Embryonic facial prominence (tissue), 1 donor: Measurements from ENCODE around the gene DCP1A.
"Not testable (repeated sequence)": the region's sequence is repeated elsewhere in the genome, so short reads cannot be mapped to it uniquely, and the experiment has no call there.

Experiments
- DNase-seq: peaks from one replicate; pipeline ENCODE4 v3.0.0-alpha.2; 2016; ENCODE audit errors: extremely low spot score

DCP1A gene

GRCh38 chr3:53328746-53329145, 18.6 kb downstream of the DCP1A start:
- DNase-seq = no peak

GRCh38 chr3:53327986-53328385, 19.4 kb downstream of the DCP1A start:
- not testable (repeated sequence) for DNase-seq

DNA sequence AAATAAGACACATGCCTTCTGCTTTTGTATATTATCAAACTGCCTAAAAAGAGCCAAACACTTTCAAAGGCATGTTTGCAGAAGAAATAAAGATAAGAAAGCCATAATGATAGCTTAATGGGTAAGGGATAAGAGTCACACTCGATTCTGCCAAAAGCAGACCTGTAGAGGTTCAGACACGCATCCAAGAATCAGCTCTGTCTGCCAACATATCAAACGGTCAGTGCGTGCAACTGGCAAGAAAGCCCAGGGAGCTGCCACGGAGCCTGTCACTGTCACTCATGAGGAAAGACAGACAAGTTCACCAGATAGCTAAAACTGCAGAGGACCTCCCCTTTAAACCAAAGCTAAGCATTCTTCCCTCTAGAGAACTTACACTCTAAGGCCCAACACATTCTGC, 23.2 kb downstream of the DCP1A start:
- no peak for DNase-seq

GRCh38 chr3:53320697-53321096, 26.6 kb downstream of the DCP1A start:
- DNase-seq = no peak

DNA sequence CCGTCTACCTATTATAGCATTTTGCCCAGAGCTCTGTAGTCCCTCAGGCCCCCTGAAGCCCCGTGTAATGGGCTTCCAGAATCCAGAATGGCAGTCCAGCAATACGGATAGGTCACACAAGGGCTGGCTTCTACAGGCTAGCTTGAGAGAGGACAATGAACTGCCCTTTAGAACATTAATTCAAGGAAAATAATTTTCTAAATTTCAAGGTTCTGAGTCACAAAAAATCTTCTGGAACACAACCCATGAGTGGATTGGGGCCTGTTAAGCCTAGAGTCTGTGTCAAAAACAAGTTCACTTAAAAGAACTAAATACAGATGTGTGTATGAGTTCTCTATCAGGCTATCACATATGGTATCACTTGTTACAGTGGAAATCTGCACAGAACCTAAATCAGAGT, 28.8 kb downstream of the DCP1A start:
- DNase-seq = no peak

GRCh38 chr3:53312832-53313231, 34.5 kb downstream of the DCP1A start:
- no peak for DNase-seq

GRCh38 chr3:53311882-53312281, 35.5 kb downstream of the DCP1A start:
- DNase-seq = no peak

DNA sequence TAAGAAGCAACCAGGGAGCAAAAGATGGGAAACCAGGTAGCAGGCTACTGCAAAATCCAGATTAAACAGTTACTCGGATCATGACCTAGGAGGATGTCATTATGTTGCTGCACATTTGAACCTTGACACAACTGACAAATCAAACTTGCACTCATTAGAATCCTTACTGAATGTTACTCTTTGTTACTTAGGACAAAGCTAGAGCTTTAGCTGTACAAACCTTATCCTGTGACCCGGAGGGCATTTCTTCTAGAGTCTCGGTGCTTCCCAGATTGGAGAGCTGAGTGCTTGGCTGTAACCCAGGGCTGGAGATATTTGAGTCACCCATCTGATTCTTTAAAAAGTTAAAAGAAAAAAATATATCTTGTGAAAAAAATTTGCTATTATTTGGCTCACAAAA, 43.4 kb downstream of the DCP1A start:
- no peak for DNase-seq

DNA sequence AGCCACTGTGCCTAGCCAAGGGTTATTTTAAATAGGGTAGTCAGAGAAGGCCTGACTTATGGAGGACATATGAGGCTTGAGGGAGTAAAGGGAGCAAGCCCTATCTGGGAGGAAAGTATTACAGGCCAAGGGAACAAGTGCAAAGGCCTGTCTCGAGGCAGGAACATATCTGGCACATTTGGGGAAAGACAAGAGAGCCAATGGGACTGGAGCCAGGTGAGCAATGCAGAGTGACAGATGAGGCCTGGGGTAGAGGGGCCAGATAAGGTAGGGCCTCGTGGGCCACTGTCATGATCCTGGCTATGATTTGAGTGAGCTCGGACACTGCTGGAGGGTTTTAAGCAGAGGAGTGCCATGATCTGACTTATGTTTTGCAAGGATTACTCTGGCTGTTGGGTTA, 43.8 kb downstream of the DCP1A start:
- no peak for DNase-seq

DNA sequence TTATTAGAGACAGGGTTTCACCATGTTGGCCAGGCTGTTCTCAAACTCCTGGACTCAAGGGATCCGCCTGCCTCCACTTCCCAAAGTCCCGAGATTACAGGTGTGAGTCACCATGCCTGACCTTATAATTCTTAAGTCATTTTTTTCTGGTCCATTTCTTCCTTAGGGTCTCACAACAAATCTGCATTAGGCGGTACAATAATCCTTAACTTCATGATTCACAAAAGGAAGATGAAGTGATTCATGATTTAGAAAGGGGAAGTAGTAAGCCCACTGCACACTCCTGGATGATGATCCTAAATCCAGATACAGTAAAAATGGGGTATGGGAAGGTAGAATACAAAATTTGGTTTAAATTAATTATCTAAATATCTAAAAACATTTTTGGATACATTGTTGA, 46.5 kb downstream of the DCP1A start:
- DNase-seq = no peak

DNA sequence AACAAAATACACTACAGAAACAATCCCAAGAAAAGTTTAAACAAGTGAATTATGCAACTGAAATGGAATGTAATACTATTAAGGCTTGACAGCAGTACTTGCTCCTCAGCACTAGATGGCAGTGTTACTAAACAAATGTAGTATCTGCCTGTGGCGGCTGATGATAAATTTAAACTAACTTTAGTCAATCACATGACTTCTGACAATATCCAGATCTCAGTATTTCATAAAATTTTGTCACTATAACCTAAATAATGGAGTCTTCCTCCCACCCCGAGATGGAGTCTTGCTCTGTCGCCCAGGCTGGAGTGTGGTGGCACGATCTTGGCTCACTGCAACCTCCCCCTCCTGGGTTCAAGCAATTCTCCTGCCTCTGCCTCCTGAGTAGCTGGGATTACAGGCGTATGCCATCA, 47.7 kb downstream of the DCP1A start:
- DNase-seq = peak; percentile 70

GRCh38 chr3:53295410-53295809, 51.9 kb downstream of the DCP1A start:
- no peak for DNase-seq

DNA sequence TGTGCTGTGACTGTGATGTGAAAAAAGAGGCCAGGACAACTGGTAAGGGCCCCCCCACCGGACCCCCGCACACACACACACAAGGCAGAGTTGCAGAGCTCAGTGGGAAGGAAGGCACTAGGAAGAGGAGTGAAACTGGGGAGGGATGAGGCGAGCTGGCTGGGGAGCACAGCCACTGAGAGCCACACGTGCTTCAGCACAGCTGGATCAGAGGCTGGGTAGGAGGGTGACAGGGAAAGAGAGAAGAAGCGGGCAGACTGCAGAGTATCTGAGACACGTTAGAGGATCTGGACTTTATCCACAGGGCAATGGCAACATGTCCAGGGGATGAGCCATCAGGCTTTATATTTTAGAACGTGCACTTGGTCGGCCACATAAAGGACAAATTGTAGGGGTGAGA, 53.5 kb downstream of the DCP1A start:
- DNase-seq = no peak

DNA sequence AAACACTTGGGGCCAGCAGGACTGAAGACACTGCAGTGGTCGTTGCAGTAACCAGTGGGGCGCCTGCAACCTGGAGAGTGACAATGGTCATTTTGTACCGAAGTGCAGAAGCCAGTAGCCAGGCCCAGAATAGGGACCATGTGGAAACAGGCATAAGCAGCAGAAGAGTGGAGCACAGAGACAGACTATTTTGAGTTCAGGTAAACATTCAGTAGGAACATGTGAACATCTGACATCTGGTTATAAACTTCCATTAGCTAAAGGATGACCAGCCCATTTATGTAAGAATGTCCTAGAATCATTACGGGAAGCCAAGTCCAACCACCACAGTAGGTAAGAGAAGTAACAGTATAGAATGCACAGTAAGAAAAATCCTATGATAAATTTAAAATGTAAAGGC, 59.1 kb downstream of the DCP1A start:
- DNase-seq = no peak

DNA sequence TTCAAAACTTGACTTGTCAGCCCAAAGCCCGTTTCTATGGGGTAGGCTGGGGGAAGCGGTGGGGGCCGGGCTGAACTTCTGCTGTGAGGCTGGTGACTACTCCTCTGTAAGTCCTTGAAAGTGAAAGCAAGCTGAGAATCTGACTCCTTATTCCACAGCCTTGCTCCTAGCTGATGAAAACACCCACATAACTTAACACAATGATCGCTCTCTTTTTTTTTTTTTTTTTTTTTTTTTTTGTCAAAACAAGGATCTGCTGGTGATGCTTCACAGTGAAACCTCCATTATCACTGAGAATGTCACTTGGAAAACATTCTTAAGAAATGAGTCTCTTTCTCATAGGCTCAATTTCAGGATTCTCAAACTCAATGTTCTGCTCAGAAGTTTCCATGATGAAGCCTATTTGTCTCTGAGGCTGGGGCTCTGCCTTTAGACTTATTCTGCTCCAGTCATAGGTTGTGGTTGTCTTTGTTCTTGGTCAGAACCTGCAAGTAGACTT, 60.2 kb downstream of the DCP1A start:
- no peak for DNase-seq

- no peak for DNase-seq
Observed at GRCh38 chr3:53286727-53287126, 60.6 kb downstream of the DCP1A start.

GRCh38 chr3:53282581-53282980, 64.8 kb downstream of the DCP1A start:
- no peak for DNase-seq

GRCh38 chr3:53278667-53279066, 68.7 kb downstream of the DCP1A start:
- DNase-seq = no peak

DNA sequence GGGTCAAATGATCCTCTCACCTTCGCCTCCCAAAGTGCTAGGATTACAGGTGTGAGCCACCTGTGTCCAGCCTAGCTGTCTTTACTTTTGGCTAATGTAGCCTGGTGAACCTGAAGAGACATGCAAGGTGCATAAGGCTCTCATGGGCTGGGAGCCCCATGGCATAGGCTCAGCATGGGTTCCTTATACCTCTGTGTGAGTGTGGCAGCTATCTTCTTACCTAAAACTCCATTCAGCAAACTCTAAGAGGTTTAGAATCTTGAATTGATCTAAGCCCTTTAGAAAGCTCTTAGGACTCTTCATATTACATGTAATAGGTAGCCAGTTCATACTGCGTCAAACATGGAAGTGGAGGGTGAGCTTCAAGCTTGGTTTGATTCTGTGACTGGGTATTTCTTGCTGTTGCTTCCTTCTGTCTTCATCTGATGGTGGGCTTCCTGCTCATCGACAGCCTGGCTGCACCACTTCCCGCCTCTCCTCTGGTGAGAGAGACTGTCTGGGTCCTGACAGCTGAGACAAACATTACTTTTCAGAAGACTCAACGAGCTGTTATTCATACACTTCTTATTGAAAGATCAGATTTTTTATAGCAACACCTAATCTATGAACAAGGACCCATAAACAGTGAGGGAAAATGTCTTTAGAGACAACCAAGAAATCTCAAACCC, 72.3 kb downstream of the DCP1A start:
- no peak for DNase-seq

DNA sequence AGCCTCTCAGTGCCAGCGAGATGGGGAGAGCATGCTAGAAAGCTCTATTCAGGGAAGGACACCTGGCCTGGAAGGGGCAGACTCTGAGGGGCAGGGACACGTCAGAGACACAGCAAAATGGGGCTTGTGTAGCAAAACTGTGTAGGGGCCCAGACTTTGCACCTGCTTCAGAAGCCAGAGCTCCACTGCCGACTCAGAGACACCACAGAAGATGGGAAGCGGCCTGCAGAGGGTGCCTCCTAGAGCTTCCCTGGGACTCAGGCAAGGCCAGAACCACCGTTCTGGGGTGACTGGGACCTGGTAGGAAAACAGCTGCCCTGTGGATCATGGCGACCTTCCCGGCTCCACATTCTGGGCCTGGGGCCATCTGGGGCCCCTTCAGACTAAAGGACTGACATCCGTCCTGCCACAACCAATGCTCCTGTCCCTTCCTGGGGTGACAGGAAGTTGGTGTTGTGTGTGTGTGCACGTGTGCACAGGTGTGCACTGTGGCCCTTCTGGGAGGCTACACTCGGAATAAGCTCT, 74.1 kb downstream of the DCP1A start:
- no peak for DNase-seq

- DNase-seq = no peak
Observed at GRCh38 chr3:53269888-53270880, 77.2 kb downstream of the DCP1A start.

DNA sequence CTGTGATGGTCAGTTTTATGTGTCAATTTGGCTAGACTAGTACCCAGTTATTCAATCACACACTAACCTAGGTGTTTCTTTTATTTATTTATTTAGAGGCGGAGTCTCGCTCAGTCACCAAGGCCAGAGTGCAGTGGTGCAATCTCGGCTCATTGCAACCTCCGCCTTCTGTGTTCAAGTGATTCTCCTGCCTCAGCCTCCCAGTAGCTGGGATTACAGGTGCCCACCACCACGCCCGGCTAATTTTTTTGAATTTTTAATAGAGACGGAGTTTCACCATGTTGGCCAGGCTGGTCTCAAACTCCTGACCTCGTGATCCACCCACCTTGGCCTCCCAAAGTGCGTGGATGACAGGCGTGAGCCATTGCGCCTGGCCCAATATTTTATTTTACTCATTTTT, 78.2 kb downstream of the DCP1A start:
- not testable (repeated sequence) for DNase-seq

GRCh38 chr3:53267766-53268165, 79.6 kb downstream of the DCP1A start:
- no peak for DNase-seq
